ENCODE data around the gene PKNOX2. TPM values are rescaled to one million over a fixed set of nuclear protein-coding genes. Genes with fewer than 3 reads are reported as not detected.

PKNOX2 gene
- total and polyA plus RNA-seq, 10 of the 15 experiments (the other 5 are each of a cell fraction or from before 2014, with no cell fraction given), result not detected

- no peak for TF ChIP-seq NFYB (IDR thresholded peaks at IDR 0.05; ENCODE audit: insufficient read depth, low read depth, low read length)
These were observed 169.0 kb downstream of the PKNOX2 start (continued) for GRCh38 chr11:125333354-125334073.

GRCh38 chr11:125335106-125335505 is 170.6 kb downstream of the PKNOX2 start:
- POLR2A ChIA-PET, result no interaction called here
- ATAC-seq (no peak), FAIRE-seq (no peak), DNase-seq (ENCODE audit: low read depth, low spot score) (no peak)
- RAD21 ChIA-PET (ENCODE audit: unreplicated experiment), result no interaction called here
- H3K79me2 ChIP-seq (ENCODE audit: control insufficient read depth, insufficient read depth, low read length), result no peaks in the 10 kb centered on the region
- H2AFZ ChIP-seq (ENCODE audit: control insufficient read depth, low read depth, low read length), result no peak overlapping the region
- peaks cover 0 to 5% of the 10 kb centered on the region in 2 experiments; a peak in 3 of 4 replicates for H3K27me3 ChIP-seq (replicated peaks in 1 of 2; ENCODE audit: control insufficient read depth in 2 of 2, insufficient read depth in 2 of 2, low read length in 1 of 2)
- 10% methylated on average over 5 of the region's 5 CpGs for WGBS (ENCODE audit: insufficient coverage, insufficient replicate concordance, low lambda C conversion rate, missing lambda C conversion rate)
- H3K9me3 ChIP-seq (replicated peaks; ENCODE audit: control insufficient read depth, insufficient read depth, low read length), result no peaks in the 10 kb centered on the region
- no peak overlapping the region for H3K4me2 ChIP-seq (ENCODE audit: control insufficient read depth, insufficient read depth)
- CTCF ChIA-PET, result interaction anchor here (1.2 to 1.6 kb wide), 2 partner anchors 11 to 1272 kb away, joined by 3 to 7 read pairs; no protein-coding TSS in a partner anchor
- TF ChIP-seq, protein P1, sequence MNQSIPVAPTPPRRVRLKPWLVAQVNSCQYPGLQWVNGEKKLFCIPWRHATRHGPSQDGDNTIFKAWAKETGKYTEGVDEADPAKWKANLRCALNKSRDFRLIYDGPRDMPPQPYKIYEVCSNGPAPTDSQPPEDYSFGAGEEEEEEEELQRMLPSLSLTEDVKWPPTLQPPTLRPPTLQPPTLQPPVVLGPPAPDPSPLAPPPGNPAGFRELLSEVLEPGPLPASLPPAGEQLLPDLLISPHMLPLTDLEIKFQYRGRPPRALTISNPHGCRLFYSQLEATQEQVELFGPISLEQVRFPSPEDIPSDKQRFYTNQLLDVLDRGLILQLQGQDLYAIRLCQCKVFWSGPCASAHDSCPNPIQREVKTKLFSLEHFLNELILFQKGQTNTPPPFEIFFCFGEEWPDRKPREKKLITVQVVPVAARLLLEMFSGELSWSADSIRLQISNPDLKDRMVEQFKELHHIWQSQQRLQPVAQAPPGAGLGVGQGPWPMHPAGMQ (IDR thresholded peaks at IDR 0.05; ENCODE audit: borderline replicate concordance), result no peak
- TF ChIP-seq EED (IDR thresholded peaks at IDR 0.05; ENCODE audit: low read depth) (no peak), ETV6 (conservative IDR thresholded peaks at IDR 0.05 in 1 of 2, IDR thresholded peaks at IDR 0.05 in 1 of 2; ENCODE audit: borderline replicate concordance in 1 of 2, low read depth in 1 of 2) (no peak), NR2C2 (IDR thresholded peaks at IDR 0.05; ENCODE audit: borderline replicate concordance, control insufficient read depth, insufficient read length, low read depth) (no peak), SMARCA5 (IDR thresholded peaks at IDR 0.05) (no peak), GABPA (IDR thresholded peaks at IDR 0.05; ENCODE audit: low read depth) (no peak), SMAD5 (IDR thresholded peaks at IDR 0.05; ENCODE audit: low read depth) (no peak), ZNF217 (IDR thresholded peaks at IDR 0.05) (no peak), SPI1 (IDR thresholded peaks at IDR 0.05; ENCODE audit: borderline replicate concordance, insufficient read depth, low read depth, low read length) (no peak), ESRRA (IDR thresholded peaks at IDR 0.05; ENCODE audit: low read length) (no peak), SKIL (IDR thresholded peaks at IDR 0.05; ENCODE audit: low read depth, poor library complexity, severe bottlenecking) (no peak), SIN3A (IDR thresholded peaks at IDR 0.05; ENCODE audit: low read depth, low read length) (no peak), NFYB (IDR thresholded peaks at IDR 0.05; ENCODE audit: insufficient read depth, low read depth, low read length) (no peak), ZNF384 (IDR thresholded peaks at IDR 0.05; ENCODE audit: borderline replicate concordance, low read depth, low read length) (no peak), CBX3 (IDR thresholded peaks at IDR 0.05; ENCODE audit: borderline replicate concordance, low read depth) (no peak), BACH1 (IDR thresholded peaks at IDR 0.05; ENCODE audit: borderline replicate concordance) (no peak)
- H3K27ac ChIP-seq (ENCODE audit: control insufficient read depth, insufficient read depth), result no peak overlapping the region
- no peak overlapping the region for H3K9ac ChIP-seq (ENCODE audit: control insufficient read depth, insufficient read depth, low read length)
- H3K4me3 ChIP-seq, result no peak overlapping the region
- SMC1A ChIA-PET (ENCODE audit: uncharacterized antibody, unreplicated experiment), result no interaction called here
- no peaks in the 10 kb centered on the region for H4K20me1 ChIP-seq (ENCODE audit: control insufficient read depth, insufficient read depth)
- no TSS peak for BruUV-seq (replicated peaks)
- intact Hi-C loops (cut with micrococcal nuclease; ENCODE audit: unreplicated experiment) (no loop called here), in situ Hi-C loops (cut with MboI) (no loop called here)
- no peaks in the 10 kb centered on the region for H3K4me1 ChIP-seq (ENCODE audit: control insufficient read depth, insufficient read depth, low read length)
- H3K36me3 ChIP-seq (ENCODE audit: control insufficient read depth in 2 of 2, insufficient read depth in 2 of 2, low read length in 1 of 2), result no peaks in the 10 kb centered on the region

Measured in GM12878 (cell line).